Karpas-422 (cell line): ENCODE data around the gene EFCAB6. TPM values are rescaled to one million over a fixed set of nuclear protein-coding genes. Genes with fewer than 3 reads are reported as not detected.

Experiments used
- DNase-seq: peaks from one replicate; pipeline ENCODE4 v3.0.0-alpha.2; 2015
- H2AFZ ChIP-seq: fragments of 200-600 bp; sonication (generic); 2 replicates; pipeline ENCODE4 v1.6.1; 2014; ENCODE audit warnings: antibody characterized with exemption, low read length, mixed read lengths
- H3K27ac ChIP-seq: fragments of 200-600 bp; sonication (generic); 2 replicates; pipeline ENCODE4 v1.5.1; 2014; ENCODE audit warnings: mild to moderate bottlenecking, low read length, moderate library complexity
- H3K27me3 ChIP-seq: fragments of 200-600 bp; sonication (generic); 2 replicates; pipeline ENCODE4 v1.6.1; 2014; ENCODE audit warnings: low read length, mixed read lengths
- H3K36me3 ChIP-seq: fragments of 200-600 bp; sonication (generic); 2 replicates; pipeline ENCODE4 v1.6.1; 2014; ENCODE audit warnings: low read length, mixed read lengths; ENCODE audit not compliant: insufficient read depth
- H3K4me1 ChIP-seq: fragments of 200-600 bp; sonication (generic); 2 replicates; pipeline ENCODE4 v1.6.1; 2014; ENCODE audit warnings: mild to moderate bottlenecking, low read length, mixed read lengths
- H3K4me2 ChIP-seq: fragments of 200-600 bp; sonication (generic); 2 replicates; pipeline ENCODE4 v1.6.1; 2014; ENCODE audit warnings: low read length, low read depth, mild to moderate bottlenecking; ENCODE audit not compliant: poor library complexity, severe bottlenecking
- H3K4me3 ChIP-seq: fragments of 200-600 bp; sonication (generic); 2 replicates; pipeline ENCODE4 v1.5.1; 2014; ENCODE audit warnings: mild to moderate bottlenecking, antibody characterized with exemption, low read length, mixed read lengths
- H3K79me2 ChIP-seq: fragments of 200-600 bp; sonication (generic); 2 replicates; pipeline ENCODE4 v1.6.1; 2014; ENCODE audit warnings: mild to moderate bottlenecking, low read length, mixed read lengths
- H3K9ac ChIP-seq: fragments of 200-600 bp; sonication (generic); 2 replicates; pipeline ENCODE4 v1.6.0; 2014; ENCODE audit warnings: low read length
- H3K9me2 ChIP-seq: fragments of 200-600 bp; sonication (generic), shearing (Covaris generic); replicated peaks from 2 replicates; pipeline ENCODE4 v1.6.0; 2014; ENCODE audit warnings: mild to moderate bottlenecking, low read length, moderate library complexity; ENCODE audit not compliant: insufficient read depth
- H3K9me3 ChIP-seq: fragments of 300-700, 200-600 bp; sonication (generic); 2 replicates; pipeline ENCODE4 v1.6.1; 2014; ENCODE audit warnings: low read length, mixed read lengths
- H4K20me1 ChIP-seq: fragments of 200-600 bp; sonication (generic); 2 replicates; pipeline ENCODE4 v1.6.1; 2014; ENCODE audit warnings: mild to moderate bottlenecking, antibody characterized with exemption, low read length, low read depth; ENCODE audit not compliant: insufficient read depth
- total RNA-seq: library from RNA; depleted of rRNA; stranded (reverse); fragments of >200 nt; shearing (Covaris generic); gene quantifications from 2 replicates; pipeline ENCODE4 v1.2.3, GENCODE V29; 2014; ENCODE audit warnings: low replicate concordance

EFCAB6 gene
- total RNA-seq, 1 experiment from 2014 or later = not detected

DNA sequence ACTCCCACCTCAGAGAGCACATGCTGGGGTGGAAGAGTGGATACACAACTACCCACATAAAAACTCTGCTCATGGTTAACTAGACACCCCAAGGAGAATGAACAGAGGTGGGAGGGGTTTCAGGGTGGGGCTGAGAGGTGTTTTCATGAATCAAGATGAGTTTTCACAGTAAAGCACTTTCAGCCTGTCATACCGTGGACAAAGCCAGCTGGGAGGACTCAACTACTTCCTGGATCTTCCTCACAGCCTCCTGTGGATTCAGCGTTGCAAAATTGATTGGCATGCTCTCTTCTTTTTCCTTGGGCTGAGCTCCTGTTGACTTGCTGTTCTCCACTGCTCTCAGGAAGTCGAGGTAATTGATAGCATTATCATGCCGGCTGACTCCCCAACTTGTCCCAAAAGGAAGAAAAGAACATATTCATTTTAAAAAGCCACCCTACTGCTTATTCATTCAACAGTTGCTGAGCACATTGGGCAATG is 231.8 kb downstream of the EFCAB6 start:
- Histone ChIP-seq H4K20me1 (no peaks in the 10 kb centered on the region), H2AFZ (no peak overlapping the region), H3K4me3 (no peak overlapping the region), H3K4me1 (no peaks in the 10 kb centered on the region), H3K4me2 (no peak overlapping the region), H3K36me3 (no peaks in the 10 kb centered on the region), H3K9me3 (no peaks in the 10 kb centered on the region), H3K79me2 (no peaks in the 10 kb centered on the region), H3K27me3 (no peaks in the 10 kb centered on the region), H3K9me2 (no peaks in the 10 kb centered on the region), H3K9ac (no peak overlapping the region), H3K27ac (no peak overlapping the region)
- no peak for DNase-seq

DNA sequence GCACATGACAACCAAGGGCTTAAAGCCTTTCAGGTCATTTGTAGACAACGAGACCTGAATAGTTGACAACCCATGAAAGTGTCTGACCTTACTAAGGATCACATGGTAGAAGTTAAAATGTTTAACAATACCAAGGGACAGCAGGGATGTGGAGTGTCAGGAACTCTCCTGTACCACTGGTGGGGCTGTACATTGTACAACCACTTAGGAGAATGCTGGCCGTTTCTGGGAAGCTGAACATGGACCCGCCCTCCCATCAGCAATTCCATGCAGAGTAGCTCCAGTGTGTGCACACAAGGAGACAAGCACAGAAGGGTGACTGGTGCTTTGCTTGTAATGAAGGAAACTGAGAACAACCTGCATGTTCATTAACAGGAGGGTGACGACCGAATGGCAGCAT is 237.4 kb downstream of the EFCAB6 start:
- Histone ChIP-seq H3K36me3 (no peaks in the 10 kb centered on the region), H3K4me2 (no peak overlapping the region), H3K27me3 (no peaks in the 10 kb centered on the region), H3K27ac (no peak overlapping the region), H4K20me1 (no peaks in the 10 kb centered on the region), H2AFZ (no peak overlapping the region), H3K9me2 (no peaks in the 10 kb centered on the region), H3K79me2 (no peaks in the 10 kb centered on the region), H3K4me3 (no peak overlapping the region), H3K9me3 (no peaks in the 10 kb centered on the region), H3K9ac (no peak overlapping the region), H3K4me1 (no peaks in the 10 kb centered on the region)
- no peak for DNase-seq

DNA sequence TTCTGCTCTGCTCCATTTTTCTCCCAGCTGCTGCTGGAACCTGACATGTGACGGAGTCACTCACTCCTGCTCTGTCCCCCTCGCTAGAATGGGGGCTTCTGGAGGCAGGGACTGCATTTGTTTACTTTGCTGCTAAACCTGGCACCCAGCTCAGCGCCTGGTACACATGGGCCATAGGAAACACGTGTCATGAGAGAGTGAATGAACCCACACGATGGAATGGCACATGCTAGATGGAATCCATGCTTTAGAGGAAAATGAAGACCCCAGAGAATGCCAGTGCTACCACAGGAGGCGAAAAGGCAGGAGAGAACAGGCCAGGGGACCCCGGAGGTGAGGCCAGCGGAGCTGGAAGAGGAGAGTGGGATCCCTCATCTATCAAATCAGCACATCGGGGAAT is 239.4 kb downstream of the EFCAB6 start:
- no peak for DNase-seq
- H3K9me2 ChIP-seq = no peaks in the 10 kb centered on the region
- no peak overlapping the region for H3K4me3 ChIP-seq
- no peaks in the 10 kb centered on the region for H3K79me2 ChIP-seq
- no peaks in the 10 kb centered on the region for H3K27me3 ChIP-seq
- no peak overlapping the region for H3K4me2 ChIP-seq
- no peaks in the 10 kb centered on the region for H3K9me3 ChIP-seq
- no peaks in the 10 kb centered on the region for H3K4me1 ChIP-seq
- no peak overlapping the region for H2AFZ ChIP-seq
- H3K9ac ChIP-seq = no peak overlapping the region
- H4K20me1 ChIP-seq = no peaks in the 10 kb centered on the region
- no peak overlapping the region for H3K27ac ChIP-seq
- no peaks in the 10 kb centered on the region for H3K36me3 ChIP-seq

DNA sequence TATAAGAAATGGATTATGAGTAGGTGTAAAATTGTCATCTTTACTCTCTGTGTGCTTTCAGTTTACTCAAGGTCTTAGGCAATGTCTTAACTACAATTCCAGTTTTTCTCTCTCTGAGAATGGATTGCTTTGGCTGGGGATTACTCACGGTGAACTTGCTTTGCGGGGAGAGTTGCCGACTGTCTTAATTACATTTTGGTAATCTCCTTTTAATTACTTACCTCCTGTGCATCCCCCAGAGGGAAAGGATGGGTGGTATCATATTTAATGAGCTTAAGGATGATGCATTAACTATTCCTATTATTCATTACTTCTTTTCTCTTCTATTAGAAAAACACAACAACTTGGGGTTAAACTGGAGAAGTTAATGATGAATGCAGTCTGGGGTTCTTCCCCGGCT is 240.9 kb downstream of the EFCAB6 start:
- Histone ChIP-seq H3K4me3 (no peak overlapping the region), H3K27me3 (no peaks in the 10 kb centered on the region), H3K27ac (no peak overlapping the region), H3K79me2 (no peaks in the 10 kb centered on the region), H3K4me1 (no peaks in the 10 kb centered on the region), H3K9ac (no peak overlapping the region), H3K9me2 (no peaks in the 10 kb centered on the region), H3K9me3 (no peaks in the 10 kb centered on the region), H3K4me2 (no peak overlapping the region), H2AFZ (no peak overlapping the region), H4K20me1 (no peaks in the 10 kb centered on the region), H3K36me3 (no peaks in the 10 kb centered on the region)
- DNase-seq = no peak

DNA sequence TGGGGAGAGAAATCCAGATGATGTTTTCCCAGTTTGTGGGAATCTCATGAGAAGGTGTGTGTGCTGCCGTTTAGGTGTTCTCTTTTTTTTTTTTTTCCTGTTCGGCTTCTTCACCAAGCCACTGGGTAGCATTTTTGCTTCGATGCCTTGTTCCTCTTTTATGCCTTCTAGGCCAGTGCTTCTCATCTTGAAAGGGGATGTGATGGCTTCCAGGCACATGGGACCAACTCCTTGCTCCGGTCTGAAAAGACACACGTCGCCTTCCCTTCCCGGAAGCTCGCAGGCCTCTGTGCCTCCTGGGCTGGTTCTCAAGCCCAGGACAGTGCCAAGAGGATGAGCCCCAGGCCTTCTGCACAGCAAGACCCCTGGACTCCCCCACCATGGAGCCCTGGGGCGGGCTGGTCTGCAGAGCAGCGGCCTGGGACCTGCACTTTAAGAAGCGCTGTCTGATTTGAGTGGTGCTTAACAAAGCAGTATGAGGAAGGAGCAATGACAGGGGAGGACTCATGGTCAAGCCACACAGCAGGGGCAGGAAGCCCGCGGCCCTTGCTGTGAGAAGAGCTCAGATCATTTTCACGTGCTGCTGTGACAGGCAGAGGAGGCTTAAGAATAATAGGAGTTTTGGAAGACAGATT is 241.5 kb downstream of the EFCAB6 start:
- no peak overlapping the region for H2AFZ ChIP-seq
- H3K4me1 ChIP-seq = no peaks in the 10 kb centered on the region
- DNase-seq = peak; percentile 45
- no peaks in the 10 kb centered on the region for H3K9me3 ChIP-seq
- H3K4me2 ChIP-seq = no peak overlapping the region
- no peaks in the 10 kb centered on the region for H3K9me2 ChIP-seq
- no peaks in the 10 kb centered on the region for H4K20me1 ChIP-seq
- H3K27ac ChIP-seq = no peak overlapping the region
- no peaks in the 10 kb centered on the region for H3K27me3 ChIP-seq
- H3K9ac ChIP-seq = no peak overlapping the region
- no peak overlapping the region for H3K4me3 ChIP-seq
- H3K79me2 ChIP-seq = no peaks in the 10 kb centered on the region
- no peaks in the 10 kb centered on the region for H3K36me3 ChIP-seq

DNA sequence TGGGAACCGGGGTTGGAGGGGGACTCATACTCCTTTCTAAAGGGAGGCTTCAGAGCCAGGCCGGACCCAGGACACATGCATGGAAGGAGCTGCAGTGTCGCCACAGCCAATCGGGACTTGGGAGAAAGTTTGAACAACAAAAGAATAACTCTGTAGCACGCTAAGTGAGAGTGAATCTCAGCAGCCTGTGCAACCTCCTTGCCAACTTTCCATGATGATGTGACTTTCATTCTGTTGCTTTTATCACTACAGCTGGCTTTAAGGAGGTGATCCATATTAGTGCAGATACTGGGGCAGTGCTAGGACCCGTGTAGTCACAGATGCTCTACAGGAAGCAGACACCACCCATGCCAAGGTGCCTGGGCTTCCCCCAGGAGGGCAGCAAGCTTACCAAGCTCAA is 243.0 kb downstream of the EFCAB6 start:
- Histone ChIP-seq H3K9ac (no peak overlapping the region), H2AFZ (no peak overlapping the region), H3K79me2 (no peaks in the 10 kb centered on the region), H3K27me3 (no peaks in the 10 kb centered on the region), H3K36me3 (no peaks in the 10 kb centered on the region), H3K9me3 (no peaks in the 10 kb centered on the region), H3K4me2 (no peak overlapping the region), H3K4me3 (no peak overlapping the region), H4K20me1 (no peaks in the 10 kb centered on the region), H3K27ac (no peak overlapping the region), H3K9me2 (no peaks in the 10 kb centered on the region), H3K4me1 (no peaks in the 10 kb centered on the region)
- no peak for DNase-seq

DNA sequence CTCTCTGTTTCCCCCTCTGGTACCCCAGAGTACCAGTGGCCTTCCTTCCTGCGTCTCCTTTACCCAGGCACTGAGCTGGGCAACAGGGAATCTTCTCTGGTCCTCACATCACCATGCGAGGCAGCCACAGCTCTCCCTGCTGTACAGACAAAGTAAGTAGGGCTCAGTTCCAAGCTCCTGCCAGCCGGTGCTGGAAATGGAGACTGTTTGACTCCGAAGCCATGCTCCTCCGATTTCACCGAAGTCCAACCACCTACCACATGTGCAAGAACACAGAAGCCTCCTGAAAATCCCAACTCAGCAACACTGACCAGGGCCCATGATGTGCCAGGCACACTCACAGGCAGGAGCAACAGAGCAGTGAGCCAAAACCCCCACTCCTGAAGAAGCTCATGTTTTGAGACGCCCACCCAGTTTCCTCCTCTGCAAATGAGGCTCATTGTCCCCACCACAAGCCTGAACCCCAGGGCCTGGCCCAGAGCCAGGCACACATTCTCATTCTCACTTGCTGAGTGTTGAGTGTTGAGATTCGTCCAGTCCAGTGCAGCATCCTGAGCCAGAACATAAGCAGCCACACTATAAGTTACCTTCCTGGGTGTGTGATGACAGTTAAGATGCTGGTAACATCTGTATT is 244.3 kb downstream of the EFCAB6 start:
- no peaks in the 10 kb centered on the region for H4K20me1 ChIP-seq
- H3K27me3 ChIP-seq = no peaks in the 10 kb centered on the region
- no peaks in the 10 kb centered on the region for H3K9me2 ChIP-seq
- no peak overlapping the region for H3K27ac ChIP-seq
- no peaks in the 10 kb centered on the region for H3K79me2 ChIP-seq
- no peaks in the 10 kb centered on the region for H3K4me1 ChIP-seq
- no peak overlapping the region for H3K4me3 ChIP-seq
- H3K9me3 ChIP-seq = no peaks in the 10 kb centered on the region
- no peak overlapping the region for H2AFZ ChIP-seq
- H3K4me2 ChIP-seq = no peak overlapping the region
- H3K36me3 ChIP-seq = no peaks in the 10 kb centered on the region
- no peak overlapping the region for H3K9ac ChIP-seq
- no peak for DNase-seq

DNA sequence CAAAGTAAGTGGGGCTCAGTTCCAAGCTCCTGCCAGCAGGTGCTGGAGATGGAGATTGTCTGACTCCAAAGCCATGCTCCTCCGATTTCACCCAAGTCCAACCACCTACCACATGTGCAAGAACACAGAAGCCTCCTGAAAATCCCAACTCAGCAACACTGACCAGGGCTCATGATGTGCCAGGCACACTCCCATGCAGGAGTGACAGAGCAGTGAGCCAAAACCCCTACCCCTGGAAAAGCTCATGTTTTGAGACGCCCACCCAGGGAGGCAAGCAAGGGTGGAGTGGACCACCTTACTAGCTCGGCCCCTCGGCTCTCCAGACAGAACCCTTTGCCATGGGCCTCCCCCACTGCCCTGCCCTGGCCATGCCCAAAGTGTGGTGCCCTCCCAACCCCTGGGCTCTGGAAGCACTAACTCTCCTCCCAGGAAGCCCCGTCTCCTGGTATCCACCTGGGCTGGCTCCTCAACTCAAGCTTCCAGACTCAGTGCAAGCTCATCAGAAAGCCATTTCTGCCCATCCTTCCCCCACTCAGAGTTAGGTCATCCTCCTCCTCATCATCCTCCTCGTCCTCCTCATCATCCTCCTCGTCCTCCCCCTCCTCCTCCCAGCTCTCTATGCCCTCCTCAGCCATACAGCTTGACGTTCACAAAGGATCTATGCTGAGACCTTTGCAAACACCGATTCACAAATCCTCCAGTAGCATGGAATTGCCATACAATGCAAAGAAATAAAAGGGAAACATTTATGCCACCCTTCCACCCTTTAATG is 245.4 kb downstream of the EFCAB6 start:
- Histone ChIP-seq H3K79me2 (no peaks in the 10 kb centered on the region), H3K27ac (no peak overlapping the region), H3K36me3 (no peaks in the 10 kb centered on the region), H3K4me1 (no peaks in the 10 kb centered on the region), H3K4me3 (no peak overlapping the region), H3K9ac (no peak overlapping the region), H3K9me2 (no peaks in the 10 kb centered on the region), H3K9me3 (no peaks in the 10 kb centered on the region), H2AFZ (no peak overlapping the region), H3K4me2 (no peak overlapping the region), H3K27me3 (no peaks in the 10 kb centered on the region), H4K20me1 (no peaks in the 10 kb centered on the region)
- no peak for DNase-seq
